T47D (cell line): ENCODE measurements around the gene EFNB2.

Source experiments
- DNase-seq, 2 experiments: peaks; one replicate each; pipeline versions ENCODE4 v3.0.0 to v3.0.0-alpha.2; 2011 to 2012; ENCODE audit warnings: low read depth in 1 of 2, low spot score in 1 of 2
- JUND ChIP-seq: IDR thresholded peaks from 2 replicates; pipeline ENCODE4 v1.6.1; 2012; ENCODE audit warnings: low read depth
- in situ Hi-C: cut with HindIII; loops from 2 replicates; pipeline ENCODE4 v1.10.0; 2016; ENCODE audit warnings: low sequenced_read_pairs, low pct_unique_long_range_greater_than_20kb

EFNB2 gene

DNA sequence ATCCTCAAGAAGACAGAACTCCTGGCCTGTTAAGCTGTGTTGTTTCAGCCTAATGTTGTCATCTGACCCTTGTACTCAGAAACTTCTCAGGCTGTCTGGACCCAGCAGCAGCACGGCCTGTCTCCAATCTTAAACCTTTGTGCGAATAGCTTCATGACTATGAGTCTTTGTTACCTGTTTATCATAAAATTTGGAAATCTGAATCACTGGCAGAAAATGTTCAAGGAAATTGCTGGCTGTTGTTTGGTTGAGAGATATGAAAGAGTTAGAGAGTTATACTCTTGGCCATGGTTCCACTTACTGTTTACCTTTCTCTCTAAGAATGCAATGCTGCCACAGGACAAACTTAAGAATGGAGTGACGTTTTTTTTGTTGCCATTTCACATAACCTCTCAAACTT lies 59.6 kb downstream of the EFNB2 start:
- peak in 1 of 2 experiments; percentile 25 for DNase-seq
- in situ Hi-C loops = no loop called here
- TF ChIP-seq JUND = no peak

DNA sequence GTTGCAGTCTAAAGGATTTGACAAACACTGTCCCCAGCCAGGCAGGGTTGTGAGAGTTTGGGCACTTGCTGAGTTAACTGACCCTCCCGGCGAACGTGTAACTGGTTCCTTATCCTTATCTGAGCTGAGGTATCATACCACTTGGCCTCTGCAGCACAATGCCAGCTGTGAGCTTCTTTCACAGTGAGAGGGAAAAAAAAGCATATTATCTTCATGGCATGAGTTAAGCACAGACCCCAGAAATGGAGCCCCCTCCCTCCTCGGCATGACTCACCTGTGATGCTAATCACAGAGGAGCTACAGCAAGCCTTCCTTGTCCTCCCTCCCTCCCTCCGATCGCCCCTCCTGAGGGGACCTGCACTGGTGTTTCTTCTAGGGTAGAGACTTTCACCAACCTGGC lies 60.5 kb downstream of the EFNB2 start:
- in situ Hi-C loops = no loop called here
- no peak for TF ChIP-seq JUND
- DNase-seq = no peak

DNA sequence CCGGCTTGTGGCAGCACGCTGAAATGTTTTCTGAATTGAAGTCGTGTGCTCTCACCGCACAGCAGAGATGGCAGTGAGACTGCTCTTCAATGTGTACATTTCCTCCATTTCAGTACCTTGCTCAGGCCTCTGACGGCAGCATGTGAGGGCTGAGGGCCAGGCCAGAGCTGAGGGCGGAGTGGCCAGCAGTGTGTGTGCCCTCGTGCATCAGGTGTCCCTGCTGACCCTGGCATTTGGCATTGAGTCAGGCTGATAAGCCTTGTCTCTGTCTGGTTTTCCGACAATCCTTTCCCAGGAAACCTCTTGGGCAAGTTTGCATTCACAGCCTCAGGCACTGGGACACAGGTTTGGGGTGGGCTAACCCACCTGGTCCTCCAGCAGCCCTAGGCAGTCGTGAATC lies 62.3 kb downstream of the EFNB2 start:
- no peak for TF ChIP-seq JUND
- in situ Hi-C loops = no loop called here
- no peak for DNase-seq

GRCh38 chr13:106472621-106473020 lies 62.8 kb downstream of the EFNB2 start:
- in situ Hi-C loops = no loop called here

GRCh38 chr13:106471957-106472543 lies 63.4 kb downstream of the EFNB2 start:
- no peak for DNase-seq
- in situ Hi-C loops = no loop called here
- TF ChIP-seq JUND = no peak

More at GRCh38 chr13:106472621-106473020, 62.8 kb downstream of the EFNB2 start:
- DNase-seq = no peak
- TF ChIP-seq JUND = no peak

- no peak for DNase-seq
- in situ Hi-C loops = no loop called here
- no peak for TF ChIP-seq JUND
Observed at GRCh38 chr13:106470576-106470975, 64.9 kb downstream of the EFNB2 start.

GRCh38 chr13:106468744-106469590 lies 66.5 kb downstream of the EFNB2 start:
- in situ Hi-C loops = no loop called here
- DNase-seq = no peak
- no peak for TF ChIP-seq JUND

DNA sequence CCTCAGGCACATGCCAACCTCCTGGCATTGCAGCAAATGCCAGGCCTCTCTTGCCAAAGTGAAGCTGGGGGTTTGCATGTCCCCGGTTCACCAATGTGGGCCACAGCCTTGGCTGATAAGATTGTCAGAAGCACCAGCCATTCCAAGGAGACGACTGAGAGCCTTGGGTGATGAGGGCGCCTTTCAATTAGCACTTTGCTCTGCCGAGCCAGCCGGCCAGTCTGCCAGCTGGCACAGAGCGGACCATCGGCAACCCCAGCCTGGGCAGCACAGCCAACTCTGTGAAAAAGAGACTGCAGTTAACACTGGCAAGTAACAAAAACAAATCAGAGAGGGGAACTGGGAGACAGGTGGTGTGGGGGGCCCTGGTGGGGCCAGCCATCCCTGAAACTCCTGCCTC lies 67.3 kb downstream of the EFNB2 start:
- TF ChIP-seq JUND = no peak
- in situ Hi-C loops = no loop called here
- no peak for DNase-seq

DNA sequence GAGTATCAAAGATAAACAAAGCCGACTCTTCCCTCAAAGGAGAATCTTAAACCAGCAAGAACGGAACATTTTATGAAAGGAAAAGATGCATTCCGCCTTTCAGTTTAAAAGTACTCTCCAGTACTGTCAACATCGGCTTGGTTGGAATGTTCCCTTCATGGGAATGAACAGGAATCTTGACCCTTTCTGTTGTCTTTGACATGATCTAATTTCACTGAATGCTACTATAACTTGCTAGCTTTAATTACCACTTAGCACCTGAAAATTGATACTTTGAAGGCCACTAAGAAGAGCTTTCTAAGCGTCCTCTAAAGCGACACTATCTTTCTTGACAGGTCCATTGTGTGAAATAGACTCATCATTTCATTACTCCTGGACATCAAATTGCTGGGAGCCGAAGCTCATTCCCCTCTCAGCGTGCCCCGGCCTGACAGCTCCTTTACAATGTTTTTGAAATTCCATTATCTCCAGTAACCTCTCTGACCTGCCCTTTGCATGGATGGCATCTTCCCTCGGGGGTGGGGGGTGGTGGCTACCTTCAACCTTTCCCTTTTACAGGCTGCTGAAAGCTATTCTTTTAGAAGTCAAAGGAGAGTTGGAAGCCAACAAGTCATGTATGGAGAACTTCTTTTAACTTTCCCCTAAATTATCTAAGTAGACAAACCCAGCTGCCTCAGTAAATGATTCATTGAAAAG lies 67.9 kb downstream of the EFNB2 start:
- TF ChIP-seq JUND = no peak
- DNase-seq = no peak

GRCh38 chr13:106466691-106467426 lies 68.6 kb downstream of the EFNB2 start:
- no peak for DNase-seq
- TF ChIP-seq JUND = no peak
- in situ Hi-C loops = no loop called here

More for the DNA sequence above, 67.9 kb downstream of the EFNB2 start:
- in situ Hi-C loops = no loop called here

DNA sequence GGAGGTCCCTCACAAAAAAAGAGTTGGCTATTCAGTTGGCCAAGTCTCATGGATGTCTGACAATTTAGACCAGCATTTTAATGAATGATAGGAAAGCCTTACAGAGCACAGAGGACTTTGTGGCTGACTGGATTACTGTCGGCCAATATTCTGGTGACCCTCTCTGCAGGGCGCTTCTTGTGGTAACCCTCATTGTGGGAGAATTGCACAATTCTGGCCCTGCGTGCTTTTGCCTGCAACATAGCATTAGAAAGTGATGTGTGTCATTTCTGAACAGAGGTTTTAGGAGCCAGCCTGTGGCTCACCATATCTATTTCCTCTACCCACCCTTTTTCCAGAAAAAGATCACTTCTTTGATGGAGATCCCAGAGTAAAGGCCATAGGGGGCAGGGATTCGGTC lies 71.4 kb downstream of the EFNB2 start:
- no peak for TF ChIP-seq JUND
- no peak for DNase-seq
- in situ Hi-C loops = no loop called here

DNA sequence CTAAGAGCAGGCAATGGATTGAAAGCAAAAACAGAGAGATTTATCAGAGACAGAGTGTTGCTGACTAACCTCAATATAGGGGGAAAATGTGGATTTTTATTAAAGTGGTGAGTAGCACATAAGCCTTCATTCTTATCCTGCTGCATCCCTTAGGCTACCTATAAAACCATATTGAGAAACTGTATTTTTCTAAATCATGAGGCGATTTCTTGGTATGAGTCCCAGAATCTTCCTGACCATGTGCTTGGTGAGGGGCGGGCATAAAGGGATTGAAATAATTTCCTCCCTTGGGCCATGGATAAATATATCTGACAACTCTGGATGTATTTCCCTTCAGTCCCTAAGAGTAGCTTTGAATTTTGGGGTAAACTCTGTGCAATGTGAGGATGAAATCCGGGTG lies 72.8 kb downstream of the EFNB2 start:
- in situ Hi-C loops = no loop called here

GRCh38 chr13:106455777-106456176 lies 79.7 kb downstream of the EFNB2 start:
- DNase-seq = no peak
- in situ Hi-C loops = no loop called here
- TF ChIP-seq JUND = no peak

More for the DNA sequence above, 72.8 kb downstream of the EFNB2 start:
- DNase-seq = no peak
- no peak for TF ChIP-seq JUND
